NCI-H146 (cell line): Measurements from ENCODE around the gene HOATZ.

Experiments used
- DNase-seq: peaks from one replicate; lab custom pipeline; 2025; lab: John Stamatoyannopoulos, UW

The HOATZ gene

GRCh38 chr11:111514216-111515031, at the start of gene HOATZ:
Gene HOATZ, plus strand, starts transcription at chr11:111514778. Its CDS starts 7 bp downstream, at chr11:111514785.
- peak; percentile 50 for DNase-seq

- no peak for DNase-seq
Measured at GRCh38 chr11:111465400-111465799, 49.2 kb upstream of the HOATZ start.

- no peak for DNase-seq
Measured at GRCh38 chr11:111466615-111467014, 48.0 kb upstream of the HOATZ start.

- DNase-seq, result no peak
Measured at GRCh38 chr11:111469200-111469599, 45.4 kb upstream of the HOATZ start.

GRCh38 chr11:111472228-111472627, 42.4 kb upstream of the HOATZ start:
- no peak for DNase-seq

GRCh38 chr11:111474432-111474831, 40.1 kb upstream of the HOATZ start:
- no peak for DNase-seq

GRCh38 chr11:111476366-111476765, 38.2 kb upstream of the HOATZ start:
- no peak for DNase-seq

GRCh38 chr11:111476956-111477355, 37.6 kb upstream of the HOATZ start:
- DNase-seq, result no peak

GRCh38 chr11:111477898-111478297, 36.7 kb upstream of the HOATZ start:
- no peak for DNase-seq

- no peak for DNase-seq
Measured at GRCh38 chr11:111479666-111480065, 34.9 kb upstream of the HOATZ start.

- no peak for DNase-seq
Measured at GRCh38 chr11:111483431-111483830, 31.1 kb upstream of the HOATZ start.

GRCh38 chr11:111490496-111490895, 24.1 kb upstream of the HOATZ start:
- no peak for DNase-seq

- no peak for DNase-seq
Measured at GRCh38 chr11:111494040-111494439, 20.5 kb upstream of the HOATZ start.

- no peak for DNase-seq
Measured at GRCh38 chr11:111499483-111499882, 15.1 kb upstream of the HOATZ start.

- no peak for DNase-seq
Measured at GRCh38 chr11:111500481-111500880, 14.1 kb upstream of the HOATZ start.

GRCh38 chr11:111502611-111503010, 12.0 kb upstream of the HOATZ start:
- DNase-seq, result no peak

- no peak for DNase-seq
Measured at GRCh38 chr11:111510311-111510710, 4.3 kb upstream of the HOATZ start.

- no peak for DNase-seq
Measured at GRCh38 chr11:111512296-111513239, 2.0 kb upstream of the HOATZ start, which contains the start of gene BTG4. Gene BTG4, minus strand, starts transcription at chr11:111512386. Its CDS starts 13,610 bp downstream, at chr11:111498776.

- no peak for DNase-seq
Measured at GRCh38 chr11:111513240-111513605, 1.4 kb upstream of the HOATZ start.

- DNase-seq, result no peak
Measured at GRCh38 chr11:111515591-111515990, 1.0 kb downstream of the HOATZ start.

GRCh38 chr11:111518668-111519067, 4.1 kb downstream of the HOATZ start:
- no peak for DNase-seq

- no peak for DNase-seq
Measured at GRCh38 chr11:111520560-111520959, 6.0 kb downstream of the HOATZ start.

- no peak for DNase-seq
Measured at GRCh38 chr11:111521135-111521534, 6.6 kb downstream of the HOATZ start.
